IMR-90 (cell line): ENCODE results near the gene DBN1.
A peak's percentile ranks its signal among the peaks of the same experiment; 100 is the strongest.

Experiments
- CEBPB ChIP-seq: IDR thresholded peaks from 2 replicates; pipeline ENCODE4 v1.6.1; 2012; ENCODE audit warnings: low read depth, low read length, improper control_type of control experiment
- CTCF ChIP-seq: conservative IDR thresholded peaks from 2 replicates; pipeline ENCODE4 v1.5.1; 2012; ENCODE audit warnings: mild to moderate bottlenecking, low read depth, low read length, improper control_type of control experiment
- NFE2L2 ChIP-seq: fragments of 150-350 bp; IDR thresholded peaks from 2 replicates; pipeline ENCODE4 v1.6.1; 2016; ENCODE audit warnings: low read depth, mild to moderate bottlenecking, low read length
- RAD21 ChIP-seq: IDR thresholded peaks from 2 replicates; pipeline ENCODE4 v1.6.1; 2012; ENCODE audit warnings: low read length, improper control_type of control experiment
- SMC3 ChIP-seq: fragments of 150-350 bp; IDR thresholded peaks from 2 replicates; pipeline ENCODE4 v1.6.1; 2016; ENCODE audit warnings: low read depth, mild to moderate bottlenecking, antibody characterized with exemption, low read length, moderate library complexity

GRCh38 chr5:177448244-177448950, 25.0 kb downstream of the DBN1 start:
- no peak for TF ChIP-seq SMC3
- no peak for TF ChIP-seq CTCF
- TF ChIP-seq CEBPB = peak; percentile 87
- no peak for TF ChIP-seq NFE2L2
- no peak for TF ChIP-seq RAD21
